MM.1S (cell line): ENCODE data around the gene ALOX12B.

Experiments
- CTCF ChIP-seq: fragments of 300-600 bp; sonication (generic); IDR thresholded peaks from 2 replicates; pipeline ENCODE4 v1.5.1; 2016; ENCODE audit warnings: antibody characterized with exemption, low read length, mixed read lengths
- EZH2 ChIP-seq: fragments of 300-600 bp; sonication (generic); optimal IDR thresholded peaks from 2 replicates; pipeline ENCODE3; 2017; ENCODE audit warnings: low read depth, mild to moderate bottlenecking, antibody characterized with exemption, low read length, mixed read lengths
- EZH2phosphoT487 ChIP-seq: fragments of 300-600 bp; sonication (generic); IDR thresholded peaks from 2 replicates; pipeline ENCODE4 v1.6.1; 2018; ENCODE audit warnings: antibody characterized with exemption, low read length

GRCh38 chr17:8062807-8063483, 24.6 kb downstream of the ALOX12B start:
- TF ChIP-seq CTCF, result no peak
- TF ChIP-seq EZH2, result no peak
- TF ChIP-seq EZH2phosphoT487, result 0 out of 2 replicates have a peak, but pooled peaks have one; percentile 32
